ENCODE results near the gene CDPF1.

DNA sequence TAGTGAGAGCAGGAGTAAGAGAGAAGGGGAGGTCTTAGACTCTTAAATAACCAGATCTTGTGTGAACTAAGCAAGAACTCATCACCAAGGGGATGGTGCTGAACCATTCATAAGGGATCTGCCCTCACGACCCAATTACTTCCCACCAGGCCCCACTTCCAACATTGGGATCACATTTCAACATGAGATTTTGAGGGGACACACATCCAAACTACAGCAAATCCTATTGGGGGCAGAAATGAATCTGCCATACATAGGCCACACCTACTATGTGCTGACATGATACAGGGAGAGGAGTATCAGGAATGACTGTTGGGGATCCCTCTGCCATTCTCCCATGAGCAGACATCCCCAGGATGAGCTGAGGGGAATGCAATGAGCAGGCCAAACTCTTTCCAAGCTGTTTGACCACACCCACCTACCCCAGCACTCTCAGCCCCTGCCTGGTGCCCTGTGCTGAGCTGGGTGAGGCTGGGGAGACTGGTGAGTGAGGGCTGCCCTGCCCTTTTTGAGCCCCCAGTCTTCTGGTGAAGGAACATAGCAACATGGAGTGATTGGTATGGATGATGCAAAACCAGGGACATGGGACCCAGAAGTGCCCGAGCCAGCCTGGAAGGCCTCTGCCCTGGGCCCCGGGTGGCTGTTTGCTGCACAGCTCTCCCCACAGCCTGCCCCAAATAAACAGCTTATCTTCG lies 45.3 kb upstream of the CDPF1 start:
- TF ChIP-seq CTCF (IDR thresholded peaks at IDR 0.05) (no peak), POLR2A (IDR thresholded peaks at IDR 0.05) (no peak)

All from heart left ventricle (tissue), 13 donors.